ENCODE results near the gene ECT2.
A peak's percentile ranks its signal among the peaks of the same experiment; 100 is the strongest.
"Not testable (repeated sequence)": the region's sequence is repeated elsewhere in the genome, so short reads cannot be mapped to it uniquely, and the experiment has no call there.

Gene ECT2

GRCh38 chr3:172848910-172849309 is 98.4 kb downstream of the ECT2 start:
- TF ChIP-seq CTCF (IDR thresholded peaks at IDR 0.05; ENCODE audit: insufficient read depth, low read depth, low read length, missing control alignments) = no peak
- DNase-seq (ENCODE audit: low read depth) = peak; percentile 89
- no peak overlapping the region for H3K4me3 ChIP-seq (ENCODE audit: low read length)

- no peak overlapping the region for H3K4me3 ChIP-seq (ENCODE audit: low read length)
- TF ChIP-seq CTCF (IDR thresholded peaks at IDR 0.05; ENCODE audit: insufficient read depth, low read depth, low read length, missing control alignments) = no peak
Measured at GRCh38 chr3:172853005-172853404, 102.5 kb downstream of the ECT2 start.

GRCh38 chr3:172853921-172854666 is 103.6 kb downstream of the ECT2 start:
- DNase-seq (ENCODE audit: low read depth) = no peak
- TF ChIP-seq CTCF (IDR thresholded peaks at IDR 0.05; ENCODE audit: insufficient read depth, low read depth, low read length, missing control alignments) = no peak
- no peak overlapping the region for H3K4me3 ChIP-seq (ENCODE audit: low read length)

More at GRCh38 chr3:172853005-172853404, 102.5 kb downstream of the ECT2 start:
- DNase-seq (ENCODE audit: low read depth) = no peak

GRCh38 chr3:172855037-172855436 is 104.5 kb downstream of the ECT2 start:
- no peak overlapping the region for H3K4me3 ChIP-seq (ENCODE audit: low read length)
- no peak for DNase-seq (ENCODE audit: low read depth)
- no peak for TF ChIP-seq CTCF (IDR thresholded peaks at IDR 0.05; ENCODE audit: insufficient read depth, low read depth, low read length, missing control alignments)

- no peak overlapping the region for H3K4me3 ChIP-seq (ENCODE audit: low read length)
- TF ChIP-seq CTCF (IDR thresholded peaks at IDR 0.05; ENCODE audit: insufficient read depth, low read depth, low read length, missing control alignments) = no peak
- DNase-seq (ENCODE audit: low read depth) = no peak
Measured at GRCh38 chr3:172856795-172857742, 106.5 kb downstream of the ECT2 start.

- DNase-seq (ENCODE audit: low read depth) = no peak
- TF ChIP-seq CTCF (IDR thresholded peaks at IDR 0.05; ENCODE audit: insufficient read depth, low read depth, low read length, missing control alignments) = no peak
- no peak overlapping the region for H3K4me3 ChIP-seq (ENCODE audit: low read length)
Measured at GRCh38 chr3:172859041-172859440, 108.5 kb downstream of the ECT2 start.

- not testable (repeated sequence) for H3K4me3 ChIP-seq (ENCODE audit: low read length); DNase-seq (ENCODE audit: low read depth)
Measured at GRCh38 chr3:172866726-172867350, 116.3 kb downstream of the ECT2 start.
